ENCODE results near the gene CLRN2.

The CLRN2 gene

GRCh38 chr4:17504081-17504480 lies 10.9 kb upstream of the CLRN2 start (continued):
- no peak for TF ChIP-seq ZNF18 (tag by site-specific recombination; IDR thresholded peaks at IDR 0.05)

GRCh38 chr4:17510582-17510981 lies 4.4 kb upstream of the CLRN2 start:
- no peaks in the 10 kb centered on the region for H3K9me3 ChIP-seq (ENCODE audit: control insufficient read depth, insufficient read depth, low read depth, low read length)
- CTCF ChIA-PET, result no interaction called here
- H3K27ac ChIP-seq (ENCODE audit: extremely low read depth, low read depth, low read length), result no peak overlapping the region
- no peak overlapping the region for H3K4me3 ChIP-seq (ENCODE audit: low read depth, low read length)
- no peaks in the 10 kb centered on the region for H3K4me1 ChIP-seq (ENCODE audit: control insufficient read depth, insufficient read depth, low read length)
- TF ChIP-seq KLF8 (tag by site-specific recombination; IDR thresholded peaks at IDR 0.05), result no peak
- no peak for TF ChIP-seq YY2 (tag by site-specific recombination; IDR thresholded peaks at IDR 0.05)
- TF ChIP-seq ZNF529 (tag by site-specific recombination; IDR thresholded peaks at IDR 0.05; ENCODE audit: insufficient replicate concordance), result no peak
- no peak for TF ChIP-seq SCRT1 (tag by site-specific recombination; IDR thresholded peaks at IDR 0.05; ENCODE audit: borderline replicate concordance)
- TF ChIP-seq ZNF302 (tag by site-specific recombination; IDR thresholded peaks at IDR 0.05; ENCODE audit: low read depth), result no peak
- TF ChIP-seq ZBTB10 (tag by site-specific recombination; IDR thresholded peaks at IDR 0.05), result no peak
- TF ChIP-seq ZNF777 (tag by site-specific recombination; IDR thresholded peaks at IDR 0.05; ENCODE audit: borderline replicate concordance), result no peak
- TF ChIP-seq ZBTB20 (tag by site-specific recombination; IDR thresholded peaks at IDR 0.05), result no peak
- no peak for TF ChIP-seq KLF10 (tag by site-specific recombination; IDR thresholded peaks at IDR 0.05)
- no peak for TF ChIP-seq ZNF175 (tag by site-specific recombination; IDR thresholded peaks at IDR 0.05)
- TF ChIP-seq ZNF248 (tag by site-specific recombination; IDR thresholded peaks at IDR 0.05), result no peak
- no peak for TF ChIP-seq HIC1 (tag by site-specific recombination; IDR thresholded peaks at IDR 0.05)
- no peak for TF ChIP-seq ZNF266 (tag by site-specific recombination; IDR thresholded peaks at IDR 0.05; ENCODE audit: low read depth)
- H3K36me3 ChIP-seq (ENCODE audit: control insufficient read depth in 2 of 2, insufficient read depth in 1 of 2, low read length in 2 of 2), result peaks cover 0 to 19% of the 10 kb centered on the region in 2 experiments; a peak in 1 of 3 replicates
- POLR2A ChIA-PET, result no interaction called here

GRCh38 chr4:17511051-17511450 lies 3.9 kb upstream of the CLRN2 start:
- ChIA-PET CTCF (interaction anchor here (0.6 kb wide), 1 partner anchor 720 kb away, joined by 3 read pairs; no protein-coding TSS in a partner anchor), POLR2A (no interaction called here)
- H3K4me1 ChIP-seq (ENCODE audit: control insufficient read depth, insufficient read depth, low read length), result no peaks in the 10 kb centered on the region
- no peak overlapping the region for H3K27ac ChIP-seq (ENCODE audit: extremely low read depth, low read depth, low read length)
- no peak overlapping the region for H3K4me3 ChIP-seq (ENCODE audit: low read depth, low read length)
- H3K9me3 ChIP-seq (ENCODE audit: control insufficient read depth, insufficient read depth, low read depth, low read length), result no peaks in the 10 kb centered on the region
- TF ChIP-seq ZNF2 (tag by site-specific recombination; IDR thresholded peaks at IDR 0.05), result no peak
- H3K36me3 ChIP-seq (ENCODE audit: control insufficient read depth in 2 of 2, insufficient read depth in 1 of 2, low read length in 2 of 2), result peaks cover 0 to 19% of the 10 kb centered on the region in 2 experiments; a peak in 1 of 3 replicates
